ENCODE data around the gene CAT. TPM values are rescaled to one million over a fixed set of nuclear protein-coding genes. Genes with fewer than 3 reads are reported as not detected.

CAT gene
- total and polyA plus RNA-seq, 5 donors from 2014 or later = 26.8 to 119 (median 90.6) TPM

DNA sequence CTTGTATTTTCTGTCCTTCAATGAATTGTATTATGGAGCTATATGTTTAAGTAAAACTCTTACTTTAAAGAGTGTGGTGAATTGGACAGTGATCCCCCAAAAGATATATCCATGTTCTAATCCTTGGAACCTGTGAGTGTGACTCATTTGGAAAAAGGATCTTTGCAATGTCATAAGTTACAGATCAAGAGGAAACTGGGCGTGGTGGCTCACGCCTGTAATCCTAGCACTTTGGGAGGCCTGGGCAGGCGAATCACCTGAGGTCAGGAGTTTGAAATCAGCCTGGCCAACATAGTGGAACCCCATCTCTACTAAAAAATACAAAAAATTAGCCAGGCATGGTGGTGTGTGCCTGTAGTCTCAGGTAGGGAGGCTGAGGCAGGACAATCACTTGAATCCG lies 38.1 kb downstream of the CAT start:
- H3K4me1 ChIP-seq (ENCODE audit: control insufficient read depth, insufficient read depth, low read length, poor library complexity, severe bottlenecking) = no peaks in the 10 kb centered on the region
- peaks cover 12% of the 10 kb centered on the region for H3K36me3 ChIP-seq (ENCODE audit: control insufficient read depth, insufficient read depth, low read length)
- no peaks in the 10 kb centered on the region for H3K9me3 Mint-ChIP-seq
- H3K27me3 Mint-ChIP-seq = peaks cover 4% of the 10 kb centered on the region
- DNase-seq (no peak), ATAC-seq (ENCODE audit: low read depth in 2 of 2) (no peak)
- no peaks in the 10 kb centered on the region for H3K4me1 Mint-ChIP-seq
- no peak overlapping the region for H3K4me3 Mint-ChIP-seq
- H3K9me3 ChIP-seq (ENCODE audit: control insufficient read depth in 2 of 2, low read length in 2 of 2) = no peaks in the 10 kb centered on the region
- no peak overlapping the region for H3K4me3 ChIP-seq (ENCODE audit: low read depth, low read length)
- no peak overlapping the region for H3K27ac ChIP-seq (ENCODE audit: insufficient read depth, low read length, poor library complexity, severe bottlenecking)
- H3K27me3 ChIP-seq (ENCODE audit: control insufficient read depth, insufficient read depth, low read length) = no peaks in the 10 kb centered on the region
- H3K27ac Mint-ChIP-seq = no peak overlapping the region
- peaks cover 25% of the 10 kb centered on the region for H3K36me3 Mint-ChIP-seq

DNA sequence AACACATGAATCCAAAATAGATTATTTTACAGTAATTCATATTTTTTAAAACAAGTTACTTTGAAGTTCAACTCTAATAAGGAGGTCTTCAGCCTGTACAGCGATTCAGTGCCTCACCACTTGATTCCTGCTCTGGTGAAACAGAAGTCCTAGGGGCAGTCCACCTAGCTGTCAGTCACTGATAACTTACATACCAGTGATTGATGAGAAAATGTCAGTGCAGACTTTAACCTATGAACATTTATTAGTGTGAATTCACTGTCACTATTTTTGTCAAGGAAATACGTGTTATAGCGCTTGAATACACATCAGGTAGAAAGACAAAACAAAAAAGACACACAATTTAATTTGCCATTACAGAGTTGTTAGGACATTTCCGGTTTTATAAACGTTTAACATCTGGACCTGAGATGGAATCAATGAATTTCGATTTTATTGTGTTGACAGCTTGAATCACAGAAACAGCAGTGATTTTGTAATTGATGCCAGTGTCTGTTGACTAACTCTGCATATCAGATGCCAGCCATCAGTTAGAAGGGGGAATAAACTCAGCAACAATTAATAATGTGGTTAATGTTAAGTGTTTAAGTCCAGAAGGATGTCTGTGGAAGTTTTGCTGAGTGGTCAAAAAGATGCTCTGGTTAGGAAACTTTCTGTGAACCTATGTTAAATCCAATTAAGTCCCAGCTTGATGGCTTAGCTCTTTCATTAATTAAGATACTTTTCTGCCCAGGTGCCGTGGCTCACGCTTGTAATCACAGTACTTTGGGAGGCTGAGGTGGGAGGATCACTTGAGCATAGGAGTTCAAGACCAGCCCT lies 40.3 kb downstream of the CAT start:
- H3K27me3 ChIP-seq (ENCODE audit: control insufficient read depth, insufficient read depth, low read length) = no peaks in the 10 kb centered on the region
- H3K36me3 ChIP-seq (ENCODE audit: control insufficient read depth, insufficient read depth, low read length) = no peaks in the 10 kb centered on the region
- no peaks in the 10 kb centered on the region for H3K4me1 ChIP-seq (ENCODE audit: control insufficient read depth, insufficient read depth, low read length, poor library complexity, severe bottlenecking)
- Mint-ChIP-seq H3K27me3 (peaks cover 9% of the 10 kb centered on the region), H3K4me3 (no peak overlapping the region), H3K9me3 (no peaks in the 10 kb centered on the region), H3K36me3 (peaks cover 5% of the 10 kb centered on the region), H3K27ac (no peak overlapping the region), H3K4me1 (no peaks in the 10 kb centered on the region)
- H3K27ac ChIP-seq (ENCODE audit: insufficient read depth, low read length, poor library complexity, severe bottlenecking) = no peak overlapping the region
- no peak overlapping the region for H3K4me3 ChIP-seq (ENCODE audit: low read depth, low read length)
- DNase-seq (no peak), ATAC-seq (ENCODE audit: low read depth in 2 of 2) (no peak)
- no peaks in the 10 kb centered on the region for H3K9me3 ChIP-seq (ENCODE audit: control insufficient read depth in 2 of 2, low read length in 2 of 2)

DNA sequence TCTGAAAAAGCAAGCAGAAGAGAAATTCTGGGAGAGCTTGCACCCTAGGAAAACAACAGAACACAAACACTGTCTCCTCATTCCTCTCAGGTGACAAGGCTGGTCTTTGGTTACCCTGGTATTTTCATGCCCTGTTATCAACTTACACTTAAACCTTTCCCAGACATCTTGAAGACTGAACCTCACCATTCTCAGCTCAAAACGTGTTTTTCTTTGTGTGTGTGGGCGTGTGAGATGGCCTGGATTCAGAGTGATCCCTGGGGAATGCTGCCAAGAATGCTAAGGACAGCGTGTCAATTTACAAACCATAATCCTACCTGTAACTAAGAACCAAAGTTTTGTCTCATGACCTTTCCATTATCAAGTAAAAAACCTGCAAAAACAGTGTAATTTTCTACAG lies 41.6 kb downstream of the CAT start:
- Histone ChIP-seq H3K4me1 (ENCODE audit: control insufficient read depth, insufficient read depth, low read length, poor library complexity, severe bottlenecking) (no peaks in the 10 kb centered on the region), H3K27me3 (ENCODE audit: control insufficient read depth, insufficient read depth, low read length) (peaks cover 3% of the 10 kb centered on the region), H3K9me3 (ENCODE audit: control insufficient read depth in 2 of 2, low read length in 2 of 2) (no peaks in the 10 kb centered on the region), H3K4me3 (ENCODE audit: low read depth, low read length) (no peak overlapping the region), H3K27ac (ENCODE audit: insufficient read depth, low read length, poor library complexity, severe bottlenecking) (no peak overlapping the region), H3K36me3 (ENCODE audit: control insufficient read depth, insufficient read depth, low read length) (no peaks in the 10 kb centered on the region)
- ATAC-seq (ENCODE audit: low read depth in 2 of 2) = no peak
- H3K9me3 Mint-ChIP-seq = no peaks in the 10 kb centered on the region
- no peaks in the 10 kb centered on the region for H3K4me1 Mint-ChIP-seq
- H3K36me3 Mint-ChIP-seq = no peaks in the 10 kb centered on the region
- H3K27ac Mint-ChIP-seq = no peak overlapping the region
- DNase-seq = no peak
- H3K4me3 Mint-ChIP-seq = no peak overlapping the region
- peaks cover 10% of the 10 kb centered on the region for H3K27me3 Mint-ChIP-seq

DNA sequence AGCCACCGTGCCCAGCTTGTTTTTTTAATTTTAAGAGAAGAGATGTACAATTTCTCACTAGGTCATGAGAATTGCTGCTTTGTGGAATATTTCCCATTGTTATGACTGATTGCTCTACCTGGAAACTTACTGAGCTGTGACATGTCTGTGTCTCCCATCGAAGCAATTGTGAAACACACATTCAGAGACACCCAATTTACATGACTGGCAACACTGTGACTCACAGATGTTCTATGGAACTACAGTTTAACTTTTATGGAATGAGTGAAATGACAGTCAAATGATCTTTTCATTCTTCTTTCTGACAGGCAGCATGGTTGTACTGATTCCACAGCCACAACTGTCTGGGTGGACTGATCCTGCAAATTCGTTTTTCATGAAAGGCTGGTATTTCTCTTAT lies 42.6 kb downstream of the CAT start:
- H3K9me3 ChIP-seq (ENCODE audit: control insufficient read depth in 2 of 2, low read length in 2 of 2) = no peaks in the 10 kb centered on the region
- DNase-seq (no peak), ATAC-seq (ENCODE audit: low read depth in 2 of 2) (no peak)
- no peak overlapping the region for H3K4me3 ChIP-seq (ENCODE audit: low read depth, low read length)
- Mint-ChIP-seq H3K27ac (no peak overlapping the region), H3K27me3 (peaks cover 11% of the 10 kb centered on the region), H3K4me3 (no peak overlapping the region), H3K9me3 (no peaks in the 10 kb centered on the region), H3K4me1 (no peaks in the 10 kb centered on the region), H3K36me3 (no peaks in the 10 kb centered on the region)
- H3K4me1 ChIP-seq (ENCODE audit: control insufficient read depth, insufficient read depth, low read length, poor library complexity, severe bottlenecking) = no peaks in the 10 kb centered on the region
- peaks cover 3% of the 10 kb centered on the region for H3K27me3 ChIP-seq (ENCODE audit: control insufficient read depth, insufficient read depth, low read length)
- H3K36me3 ChIP-seq (ENCODE audit: control insufficient read depth, insufficient read depth, low read length) = no peaks in the 10 kb centered on the region
- no peak overlapping the region for H3K27ac ChIP-seq (ENCODE audit: insufficient read depth, low read length, poor library complexity, severe bottlenecking)

DNA sequence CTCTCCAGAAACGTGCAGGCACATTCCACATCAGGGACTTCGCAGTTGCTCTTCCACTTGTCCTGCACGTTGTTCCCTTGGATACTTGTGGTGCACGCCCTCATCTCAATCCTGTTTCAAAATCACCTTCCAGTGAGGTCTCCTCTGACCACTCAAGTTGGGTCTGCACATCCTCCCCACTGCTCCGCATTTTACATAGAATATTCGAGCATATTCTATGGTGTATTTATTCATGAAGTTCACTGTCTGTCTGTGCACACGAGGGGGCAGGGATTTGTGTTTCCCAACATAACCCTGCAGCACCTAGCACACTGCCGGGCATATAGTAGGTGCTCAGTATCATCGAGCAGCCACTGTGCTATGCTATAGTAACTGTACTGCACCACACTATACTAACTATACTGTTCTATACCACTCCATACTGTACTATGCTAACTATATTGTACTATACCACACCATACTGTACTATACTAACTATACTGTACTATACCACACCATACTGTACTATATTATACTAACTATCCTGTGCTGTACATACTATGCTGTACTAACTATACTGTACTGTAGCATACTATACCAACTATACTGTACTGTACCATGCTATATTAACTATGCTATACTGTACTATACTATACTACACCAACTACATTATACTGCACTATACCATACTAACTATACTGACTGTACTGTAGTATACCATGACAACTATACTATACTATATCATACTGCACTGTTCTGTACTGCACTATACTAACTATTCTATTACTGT lies 44.6 kb downstream of the CAT start:
- Mint-ChIP-seq H3K4me3 (no peak overlapping the region), H3K27me3 (peaks cover 11% of the 10 kb centered on the region), H3K4me1 (no peaks in the 10 kb centered on the region), H3K36me3 (no peaks in the 10 kb centered on the region), H3K27ac (no peak overlapping the region), H3K9me3 (no peaks in the 10 kb centered on the region)
- Histone ChIP-seq H3K9me3 (ENCODE audit: control insufficient read depth in 2 of 2, low read length in 2 of 2) (no peaks in the 10 kb centered on the region), H3K27me3 (ENCODE audit: control insufficient read depth, insufficient read depth, low read length) (peaks cover 3% of the 10 kb centered on the region), H3K36me3 (ENCODE audit: control insufficient read depth, insufficient read depth, low read length) (no peaks in the 10 kb centered on the region), H3K4me3 (ENCODE audit: low read depth, low read length) (no peak overlapping the region), H3K27ac (ENCODE audit: insufficient read depth, low read length, poor library complexity, severe bottlenecking) (no peak overlapping the region), H3K4me1 (ENCODE audit: control insufficient read depth, insufficient read depth, low read length, poor library complexity, severe bottlenecking) (no peaks in the 10 kb centered on the region)
- ATAC-seq (ENCODE audit: low read depth in 2 of 2) (no peak), DNase-seq (no peak)

DNA sequence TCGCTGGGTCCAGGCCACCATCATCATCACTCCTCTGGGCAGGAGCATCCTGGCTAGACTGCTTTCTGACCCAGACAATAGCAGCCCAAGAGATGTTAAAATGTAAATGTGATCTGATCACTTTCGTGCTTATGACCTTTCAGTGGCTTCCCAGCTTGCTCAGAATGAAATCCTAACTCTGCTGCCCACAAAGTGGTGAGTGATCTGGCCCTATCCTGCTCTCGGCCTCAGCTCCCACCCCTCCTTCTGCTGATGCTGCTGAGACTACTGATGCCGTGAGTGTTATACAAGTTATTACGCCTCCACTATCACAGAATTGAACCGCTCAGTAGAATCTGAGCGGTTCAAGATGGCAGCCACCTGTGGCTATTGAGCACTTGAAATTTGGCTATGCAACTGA lies 48.7 kb downstream of the CAT start:
- Mint-ChIP-seq H3K4me3 (no peak overlapping the region), H3K36me3 (no peaks in the 10 kb centered on the region), H3K27ac (no peak overlapping the region), H3K4me1 (no peaks in the 10 kb centered on the region), H3K9me3 (no peaks in the 10 kb centered on the region), H3K27me3 (peaks cover 11% of the 10 kb centered on the region)
- Histone ChIP-seq H3K27ac (ENCODE audit: insufficient read depth, low read length, poor library complexity, severe bottlenecking) (no peak overlapping the region), H3K9me3 (ENCODE audit: control insufficient read depth in 2 of 2, low read length in 2 of 2) (no peaks in the 10 kb centered on the region), H3K27me3 (ENCODE audit: control insufficient read depth, insufficient read depth, low read length) (peaks cover 5% of the 10 kb centered on the region), H3K4me1 (ENCODE audit: control insufficient read depth, insufficient read depth, low read length, poor library complexity, severe bottlenecking) (no peaks in the 10 kb centered on the region), H3K36me3 (ENCODE audit: control insufficient read depth, insufficient read depth, low read length) (no peaks in the 10 kb centered on the region), H3K4me3 (ENCODE audit: low read depth, low read length) (no peak overlapping the region)
- ATAC-seq (ENCODE audit: low read depth in 2 of 2) (no peak), DNase-seq (no peak)

DNA sequence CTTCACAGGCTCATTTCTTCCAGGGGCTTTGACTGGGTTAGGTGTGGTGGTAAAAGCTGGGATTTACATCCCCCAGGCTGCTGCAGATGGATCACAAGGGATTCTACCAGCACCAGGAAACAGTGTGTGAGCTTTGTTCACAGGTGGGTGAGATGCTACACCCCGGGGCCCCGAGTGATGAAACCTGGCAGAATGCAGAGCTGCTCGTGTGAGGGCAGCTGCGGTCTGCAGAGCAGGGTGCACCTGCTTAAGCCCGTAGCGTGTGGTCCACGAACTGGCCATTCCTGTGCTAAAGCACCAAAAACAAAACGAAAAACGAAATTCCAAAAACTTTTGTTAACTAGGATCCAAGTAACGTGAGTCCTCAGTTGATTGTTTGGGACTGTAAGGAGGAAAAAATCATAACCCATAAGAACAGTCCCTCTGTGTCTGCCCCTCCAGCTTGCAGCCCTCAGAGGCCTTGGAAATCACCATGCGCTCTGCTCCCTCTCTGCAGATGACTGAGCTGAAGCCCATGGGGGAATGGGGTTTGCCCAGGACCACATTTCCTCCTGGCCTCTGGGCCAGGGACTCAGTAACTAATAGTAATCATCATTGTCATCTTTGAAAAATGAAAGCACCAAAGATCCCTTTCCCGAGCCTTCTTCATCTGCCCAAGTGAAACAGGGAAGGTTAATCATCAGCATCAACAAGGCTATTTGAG lies 50.3 kb downstream of the CAT start:
- H3K4me3 Mint-ChIP-seq = no peak overlapping the region
- peaks cover 5% of the 10 kb centered on the region for H3K27me3 ChIP-seq (ENCODE audit: control insufficient read depth, insufficient read depth, low read length)
- DNase-seq (no peak), ATAC-seq (ENCODE audit: low read depth in 2 of 2) (no peak)
- H3K9me3 ChIP-seq (ENCODE audit: control insufficient read depth in 2 of 2, low read length in 2 of 2) = no peaks in the 10 kb centered on the region
- H3K4me1 ChIP-seq (ENCODE audit: control insufficient read depth, insufficient read depth, low read length, poor library complexity, severe bottlenecking) = no peaks in the 10 kb centered on the region
- H3K4me3 ChIP-seq (ENCODE audit: low read depth, low read length) = no peak overlapping the region
- H3K27me3 Mint-ChIP-seq = peaks cover 6% of the 10 kb centered on the region
- no peaks in the 10 kb centered on the region for H3K36me3 Mint-ChIP-seq
- no peak overlapping the region for H3K27ac ChIP-seq (ENCODE audit: insufficient read depth, low read length, poor library complexity, severe bottlenecking)
- H3K4me1 Mint-ChIP-seq = no peaks in the 10 kb centered on the region
- no peaks in the 10 kb centered on the region for H3K9me3 Mint-ChIP-seq
- no peak overlapping the region for H3K27ac Mint-ChIP-seq
- no peaks in the 10 kb centered on the region for H3K36me3 ChIP-seq (ENCODE audit: control insufficient read depth, insufficient read depth, low read length)
